GM12872 (cell line): Measurements from ENCODE around the gene SGMS1.

Experiments
- CTCF ChIP-seq: IDR thresholded peaks from 3 replicates; pipeline ENCODE4 v1.5.1; 2011; ENCODE audit warnings: low read depth, mild to moderate bottlenecking, low read length, moderate library complexity; ENCODE audit not compliant: insufficient read depth

Gene SGMS1

GRCh38 chr10:50650481-50650880, 26.7 kb upstream of the SGMS1 start:
- no peak for TF ChIP-seq CTCF

GRCh38 chr10:50648935-50649227, 25.1 kb upstream of the SGMS1 start:
- TF ChIP-seq CTCF = no peak

GRCh38 chr10:50648089-50648934, 24.6 kb upstream of the SGMS1 start:
- TF ChIP-seq CTCF = no peak

GRCh38 chr10:50645236-50645635, 21.5 kb upstream of the SGMS1 start:
- TF ChIP-seq CTCF = no peak

GRCh38 chr10:50641626-50642025, 17.9 kb upstream of the SGMS1 start:
- no peak for TF ChIP-seq CTCF

- no peak for TF ChIP-seq CTCF
Measured at GRCh38 chr10:50640238-50640637, 16.5 kb upstream of the SGMS1 start.

- TF ChIP-seq CTCF = no peak
Measured at GRCh38 chr10:50636618-50637579, 13.1 kb upstream of the SGMS1 start.
